Measurements from ENCODE around the gene SRPK2.
"Not testable (repeated sequence)": the region's sequence is repeated elsewhere in the genome, so short reads cannot be mapped to it uniquely, and the experiment has no call there.

The SRPK2 gene

DNA sequence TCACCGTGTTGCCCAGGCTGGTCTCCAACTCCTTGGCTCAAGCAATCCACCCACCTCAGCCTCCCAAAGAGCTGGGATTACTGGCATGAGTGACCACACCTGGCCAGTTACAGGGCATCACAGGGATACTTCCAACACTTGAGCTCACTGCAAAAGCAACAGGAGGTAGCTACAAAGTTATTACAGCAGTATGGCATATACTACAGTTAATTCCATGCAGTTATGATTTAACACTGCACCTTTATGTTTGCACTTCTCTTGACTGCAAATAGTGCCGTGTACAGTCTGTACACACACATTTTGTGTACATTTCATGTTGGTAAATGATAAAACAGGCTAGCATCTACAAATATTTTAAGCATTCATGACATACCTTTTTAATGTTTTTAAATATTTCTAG is 21.3 kb downstream of the SRPK2 start:
- Histone ChIP-seq H3K4me3 (ENCODE audit: low read depth in 1 of 2, low read length in 2 of 2) (no peak overlapping the region), H3K36me3 (ENCODE audit: control insufficient read depth in 1 of 2, insufficient read depth in 2 of 2, low read length in 2 of 2) (no peaks in the 10 kb centered on the region), H3K27ac (ENCODE audit: low read length) (no peak overlapping the region), H3K4me1 (ENCODE audit: control insufficient read depth in 1 of 2, insufficient read depth in 2 of 2, low read length in 2 of 2) (no peaks in the 10 kb centered on the region), H3K27me3 (ENCODE audit: low read depth, low read length) (no peaks in the 10 kb centered on the region), H3K9me3 (ENCODE audit: control insufficient read depth in 1 of 2, low read length in 2 of 2) (no peaks in the 10 kb centered on the region)

DNA sequence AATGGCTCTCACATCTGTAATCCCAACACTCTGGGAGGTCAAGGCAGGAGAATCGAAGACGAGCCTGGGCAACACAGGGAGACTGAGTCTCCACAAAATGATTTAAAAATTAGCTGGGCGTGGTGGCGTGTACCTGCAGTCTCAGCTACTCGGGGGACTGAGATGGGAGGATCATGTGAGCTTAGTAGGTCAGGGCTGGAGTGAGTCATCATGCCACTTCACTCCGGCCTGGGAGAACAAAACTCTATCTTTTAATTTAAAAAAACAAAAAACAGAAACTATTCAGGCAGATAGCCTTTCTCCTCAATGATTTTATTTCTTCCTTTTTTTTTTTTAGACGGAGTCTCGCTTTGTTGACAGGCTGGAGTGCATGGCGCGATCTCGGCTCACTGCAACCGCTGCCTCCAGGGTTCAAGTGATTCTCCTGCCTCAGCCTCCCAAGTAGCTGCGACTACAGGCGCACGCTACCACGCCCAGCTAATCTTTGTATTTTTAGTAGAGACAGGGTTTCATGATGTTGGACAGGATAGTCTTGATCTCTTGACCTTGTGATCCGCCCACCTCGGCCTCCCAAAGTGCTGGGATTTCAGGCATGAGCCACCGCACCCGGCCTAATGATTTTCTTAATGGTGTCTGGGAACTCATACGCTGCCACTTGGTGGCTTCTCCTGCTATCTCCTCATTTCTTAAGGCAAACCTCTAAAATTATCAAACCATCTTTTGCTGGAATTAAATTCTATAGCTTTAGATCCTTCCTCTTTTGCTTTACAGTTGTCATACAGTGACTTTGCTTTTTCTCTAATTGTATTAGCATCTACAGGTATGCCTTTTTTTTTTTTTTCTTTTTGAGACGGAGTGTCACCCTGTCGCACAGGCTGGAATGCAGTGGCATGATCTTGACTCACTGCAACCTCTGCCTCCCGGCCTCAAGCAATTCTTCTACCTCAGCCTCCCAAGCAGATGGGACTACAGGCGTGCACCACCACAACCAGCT is 22.9 kb downstream of the SRPK2 start:
- no peaks in the 10 kb centered on the region for H3K4me1 ChIP-seq (ENCODE audit: control insufficient read depth in 1 of 2, insufficient read depth in 2 of 2, low read length in 2 of 2)
- H3K9me3 ChIP-seq (ENCODE audit: control insufficient read depth in 1 of 2, low read length in 2 of 2), result no peaks in the 10 kb centered on the region
- no peaks in the 10 kb centered on the region for H3K36me3 ChIP-seq (ENCODE audit: control insufficient read depth in 1 of 2, insufficient read depth in 2 of 2, low read length in 2 of 2)
- H3K27me3 ChIP-seq (ENCODE audit: low read depth, low read length), result no peaks in the 10 kb centered on the region
- H3K27ac ChIP-seq (ENCODE audit: low read length), result no peak overlapping the region
- H3K4me3 ChIP-seq (ENCODE audit: low read depth in 1 of 2, low read length in 2 of 2), result no peak overlapping the region

DNA sequence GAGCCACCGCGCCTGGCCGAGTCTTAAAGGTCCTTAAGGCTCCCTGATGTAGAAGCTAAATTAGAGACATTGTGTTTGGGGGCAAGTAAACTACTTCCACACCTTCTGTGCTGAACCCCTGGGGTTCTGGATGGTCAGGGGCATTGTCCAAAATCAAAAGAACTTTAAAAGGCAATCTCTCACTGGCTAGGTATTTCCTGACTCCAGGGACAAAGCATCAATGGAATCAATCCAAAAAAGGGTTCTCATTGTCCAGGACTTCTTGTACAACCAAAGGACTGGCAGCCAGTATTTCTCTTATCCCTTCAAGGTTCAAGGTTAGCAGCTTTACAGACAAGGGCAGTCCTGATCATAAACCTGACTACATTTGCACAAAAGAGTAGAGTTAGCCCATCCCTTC is 24.0 kb downstream of the SRPK2 start:
- H3K4me3 ChIP-seq (ENCODE audit: low read depth in 1 of 2, low read length in 2 of 2), result no peak overlapping the region
- no peaks in the 10 kb centered on the region for H3K36me3 ChIP-seq (ENCODE audit: control insufficient read depth in 1 of 2, insufficient read depth in 2 of 2, low read length in 2 of 2)
- no peak overlapping the region for H3K27ac ChIP-seq (ENCODE audit: low read length)
- no peaks in the 10 kb centered on the region for H3K4me1 ChIP-seq (ENCODE audit: control insufficient read depth in 1 of 2, insufficient read depth in 2 of 2, low read length in 2 of 2)
- no peaks in the 10 kb centered on the region for H3K9me3 ChIP-seq (ENCODE audit: control insufficient read depth in 1 of 2, low read length in 2 of 2)
- no peaks in the 10 kb centered on the region for H3K27me3 ChIP-seq (ENCODE audit: low read depth, low read length)

DNA sequence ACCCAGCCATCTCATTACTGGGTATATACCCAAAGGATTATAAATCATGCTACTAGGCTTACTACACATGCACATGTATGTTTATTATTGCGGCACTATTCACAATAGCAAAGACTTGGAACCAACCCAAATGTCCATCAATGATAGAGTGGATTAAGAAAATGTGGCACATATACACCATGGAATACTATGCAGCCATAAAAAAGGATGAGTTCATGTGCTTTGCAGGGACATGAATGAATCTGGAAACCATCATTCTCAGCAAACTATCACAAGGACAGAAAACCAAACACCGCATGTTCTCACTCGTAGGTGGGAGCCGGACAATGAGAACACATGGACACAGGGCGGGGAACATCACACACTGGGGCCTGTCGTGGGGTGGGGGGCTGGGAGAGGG is 25.1 kb downstream of the SRPK2 start:
- not testable (repeated sequence) for H3K27ac ChIP-seq (ENCODE audit: low read length); H3K4me3 ChIP-seq (ENCODE audit: low read depth in 1 of 2, low read length in 2 of 2); H3K36me3 ChIP-seq (ENCODE audit: control insufficient read depth in 1 of 2, insufficient read depth in 2 of 2, low read length in 2 of 2); H3K27me3 ChIP-seq (ENCODE audit: low read depth, low read length); H3K4me1 ChIP-seq (ENCODE audit: control insufficient read depth in 1 of 2, insufficient read depth in 2 of 2, low read length in 2 of 2); H3K9me3 ChIP-seq (ENCODE audit: control insufficient read depth in 1 of 2, low read length in 2 of 2)

DNA sequence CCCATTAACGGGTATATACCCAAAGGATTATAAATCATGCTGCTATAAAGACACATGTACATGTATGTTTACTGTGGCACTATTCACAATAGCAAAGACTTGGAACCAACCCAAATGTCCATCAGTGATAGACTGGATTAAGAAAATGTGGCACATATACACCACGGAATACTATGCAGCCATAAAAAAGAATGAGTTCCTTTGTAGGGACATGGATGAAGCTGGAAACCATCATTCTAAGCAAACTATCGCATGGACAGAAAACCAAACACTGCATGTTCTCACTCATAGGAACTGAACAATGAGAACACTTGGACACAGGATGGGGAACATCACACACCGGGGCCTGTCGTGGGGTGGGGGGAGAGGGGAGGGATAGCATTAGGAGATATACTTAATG is 26.0 kb downstream of the SRPK2 start:
- H3K4me3 ChIP-seq (ENCODE audit: low read depth in 1 of 2, low read length in 2 of 2); H3K27me3 ChIP-seq (ENCODE audit: low read depth, low read length); H3K4me1 ChIP-seq (ENCODE audit: control insufficient read depth in 1 of 2, insufficient read depth in 2 of 2, low read length in 2 of 2); H3K9me3 ChIP-seq (ENCODE audit: control insufficient read depth in 1 of 2, low read length in 2 of 2); H3K36me3 ChIP-seq (ENCODE audit: control insufficient read depth in 1 of 2, insufficient read depth in 2 of 2, low read length in 2 of 2); H3K27ac ChIP-seq (ENCODE audit: low read length): not testable (repeated sequence)

DNA sequence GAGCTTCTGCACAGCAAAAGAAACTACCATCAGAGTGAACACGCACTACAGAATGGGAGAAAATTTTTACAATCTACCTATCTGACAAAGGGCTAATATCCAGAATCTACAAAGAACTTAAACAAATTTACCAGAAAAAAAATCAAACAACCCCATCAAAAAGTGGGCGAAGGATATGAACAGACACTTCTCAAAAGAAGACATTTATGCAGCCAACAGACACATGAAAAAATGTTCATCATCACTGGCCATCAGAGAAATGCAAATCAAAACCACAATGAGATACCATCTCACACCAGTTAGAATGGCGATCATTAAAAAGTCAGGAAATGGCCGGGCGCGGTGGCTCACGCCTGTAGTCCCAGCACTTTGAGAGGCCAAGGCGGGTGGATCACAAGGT is 26.7 kb downstream of the SRPK2 start:
- not testable (repeated sequence) for H3K4me3 ChIP-seq (ENCODE audit: low read depth in 1 of 2, low read length in 2 of 2); H3K27ac ChIP-seq (ENCODE audit: low read length); H3K4me1 ChIP-seq (ENCODE audit: control insufficient read depth in 1 of 2, insufficient read depth in 2 of 2, low read length in 2 of 2); H3K27me3 ChIP-seq (ENCODE audit: low read depth, low read length); H3K36me3 ChIP-seq (ENCODE audit: control insufficient read depth in 1 of 2, insufficient read depth in 2 of 2, low read length in 2 of 2); H3K9me3 ChIP-seq (ENCODE audit: control insufficient read depth in 1 of 2, low read length in 2 of 2)

DNA sequence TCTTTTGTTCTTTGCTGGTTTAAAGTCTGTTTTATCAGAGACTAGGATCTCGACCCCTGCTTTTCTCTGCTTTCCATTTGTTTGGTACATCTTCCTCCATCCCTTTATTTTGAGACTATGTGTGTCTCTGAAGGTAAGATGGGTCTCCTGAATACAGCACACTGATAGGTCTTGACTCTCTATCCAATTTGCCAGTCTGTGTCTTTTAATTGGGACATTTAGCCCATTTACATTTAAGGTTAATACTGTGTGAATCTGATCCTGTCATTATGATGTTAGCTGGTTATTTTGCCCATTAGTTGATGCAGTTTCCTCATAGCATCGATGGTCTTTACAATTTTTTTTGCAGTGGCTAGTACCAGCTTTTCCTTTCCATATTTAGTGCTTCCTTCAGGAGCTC is 28.6 kb downstream of the SRPK2 start:
- H3K27me3 ChIP-seq (ENCODE audit: low read depth, low read length); H3K36me3 ChIP-seq (ENCODE audit: control insufficient read depth in 1 of 2, insufficient read depth in 2 of 2, low read length in 2 of 2); H3K9me3 ChIP-seq (ENCODE audit: control insufficient read depth in 1 of 2, low read length in 2 of 2); H3K4me1 ChIP-seq (ENCODE audit: control insufficient read depth in 1 of 2, insufficient read depth in 2 of 2, low read length in 2 of 2); H3K27ac ChIP-seq (ENCODE audit: low read length); H3K4me3 ChIP-seq (ENCODE audit: low read depth in 1 of 2, low read length in 2 of 2): not testable (repeated sequence)

DNA sequence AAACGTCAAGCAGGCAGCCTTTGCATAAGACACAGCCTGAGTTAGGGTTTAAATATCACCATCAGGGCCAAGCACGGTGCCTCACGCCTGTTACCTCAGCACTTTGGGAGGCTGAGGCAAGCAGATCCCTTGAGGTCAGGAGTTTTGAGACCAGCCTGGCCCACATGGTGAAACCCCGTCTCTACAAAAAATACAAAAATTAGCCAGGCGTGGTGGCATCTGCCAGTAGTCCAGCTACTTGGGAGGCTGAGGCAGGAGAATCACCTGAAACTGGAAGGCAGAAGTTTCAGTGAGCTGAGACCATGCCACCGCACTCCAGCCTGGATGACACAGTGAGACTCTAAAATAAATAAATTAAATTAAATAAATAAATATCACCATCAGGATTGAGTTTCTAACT is 33.0 kb downstream of the SRPK2 start:
- Histone ChIP-seq H3K4me1 (ENCODE audit: control insufficient read depth in 1 of 2, insufficient read depth in 2 of 2, low read length in 2 of 2) (peaks cover 21 to 28% of the 10 kb centered on the region in 2 donors), H3K27ac (ENCODE audit: low read length) (no peak overlapping the region), H3K4me3 (ENCODE audit: low read depth in 1 of 2, low read length in 2 of 2) (no peak overlapping the region), H3K9me3 (ENCODE audit: control insufficient read depth in 1 of 2, low read length in 2 of 2) (no peaks in the 10 kb centered on the region), H3K27me3 (ENCODE audit: low read depth, low read length) (no peaks in the 10 kb centered on the region), H3K36me3 (ENCODE audit: control insufficient read depth in 1 of 2, insufficient read depth in 2 of 2, low read length in 2 of 2) (no peaks in the 10 kb centered on the region)

DNA sequence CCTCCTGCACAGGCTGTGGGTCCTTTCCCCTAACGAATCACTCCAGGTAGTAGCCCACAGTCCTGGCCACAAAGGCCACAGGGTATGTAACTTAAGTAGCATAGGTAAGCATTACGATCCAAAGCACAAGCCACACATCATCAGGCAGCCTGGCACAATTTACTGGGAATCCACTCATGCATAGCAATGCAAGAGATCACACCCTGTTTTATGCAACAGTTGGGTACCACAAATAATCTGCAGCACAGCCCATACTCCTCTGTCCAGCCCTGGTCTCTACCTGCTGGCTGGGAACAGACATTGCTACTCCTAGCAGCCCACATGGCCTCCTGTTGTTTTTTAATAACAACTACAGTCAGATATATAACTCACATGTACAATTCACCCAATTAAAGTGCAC is 34.3 kb downstream of the SRPK2 start:
- Histone ChIP-seq H3K4me3 (ENCODE audit: low read depth in 1 of 2, low read length in 2 of 2) (no peak overlapping the region), H3K9me3 (ENCODE audit: control insufficient read depth in 1 of 2, low read length in 2 of 2) (no peaks in the 10 kb centered on the region), H3K27me3 (ENCODE audit: low read depth, low read length) (no peaks in the 10 kb centered on the region), H3K36me3 (ENCODE audit: control insufficient read depth in 1 of 2, insufficient read depth in 2 of 2, low read length in 2 of 2) (no peaks in the 10 kb centered on the region), H3K4me1 (ENCODE audit: control insufficient read depth in 1 of 2, insufficient read depth in 2 of 2, low read length in 2 of 2) (peaks cover 21 to 28% of the 10 kb centered on the region in 2 donors), H3K27ac (ENCODE audit: low read length) (no peak overlapping the region)

DNA sequence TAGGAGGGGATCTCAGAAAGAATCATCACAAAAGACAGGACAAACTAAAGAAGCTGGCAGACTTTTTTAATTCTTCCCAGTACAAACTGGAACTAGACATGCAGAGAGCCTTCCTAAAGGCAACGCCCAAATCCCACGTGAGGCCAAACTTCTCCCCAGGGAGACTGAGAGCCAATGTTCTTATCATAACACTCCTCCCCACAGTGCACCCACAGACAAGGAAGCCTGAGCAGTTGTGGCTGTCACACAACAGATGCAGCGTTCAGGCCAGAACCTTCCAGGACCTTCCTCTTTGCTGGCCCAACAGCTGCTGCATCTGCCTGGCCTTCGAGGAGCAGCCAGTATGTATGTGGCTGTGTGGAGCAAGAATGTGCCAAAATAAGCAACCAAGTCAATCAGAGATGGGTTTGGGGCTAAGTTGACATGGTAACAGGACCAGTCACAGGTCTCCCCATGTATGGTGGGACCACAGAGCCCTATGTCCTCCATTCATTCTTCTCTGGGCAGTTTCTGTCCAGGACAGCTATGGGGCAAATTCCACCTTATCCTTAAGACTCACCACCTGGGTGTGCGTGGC is 34.9 kb downstream of the SRPK2 start:
- H3K27me3 ChIP-seq (ENCODE audit: low read depth, low read length), result no peaks in the 10 kb centered on the region
- no peaks in the 10 kb centered on the region for H3K36me3 ChIP-seq (ENCODE audit: control insufficient read depth in 1 of 2, insufficient read depth in 2 of 2, low read length in 2 of 2)
- H3K4me3 ChIP-seq (ENCODE audit: low read depth in 1 of 2, low read length in 2 of 2), result no peak overlapping the region
- H3K9me3 ChIP-seq (ENCODE audit: control insufficient read depth in 1 of 2, low read length in 2 of 2), result no peaks in the 10 kb centered on the region
- peaks cover 21 to 24% of the 10 kb centered on the region in 2 donors for H3K4me1 ChIP-seq (ENCODE audit: control insufficient read depth in 1 of 2, insufficient read depth in 2 of 2, low read length in 2 of 2)
- H3K27ac ChIP-seq (ENCODE audit: low read length), result no peak overlapping the region

DNA sequence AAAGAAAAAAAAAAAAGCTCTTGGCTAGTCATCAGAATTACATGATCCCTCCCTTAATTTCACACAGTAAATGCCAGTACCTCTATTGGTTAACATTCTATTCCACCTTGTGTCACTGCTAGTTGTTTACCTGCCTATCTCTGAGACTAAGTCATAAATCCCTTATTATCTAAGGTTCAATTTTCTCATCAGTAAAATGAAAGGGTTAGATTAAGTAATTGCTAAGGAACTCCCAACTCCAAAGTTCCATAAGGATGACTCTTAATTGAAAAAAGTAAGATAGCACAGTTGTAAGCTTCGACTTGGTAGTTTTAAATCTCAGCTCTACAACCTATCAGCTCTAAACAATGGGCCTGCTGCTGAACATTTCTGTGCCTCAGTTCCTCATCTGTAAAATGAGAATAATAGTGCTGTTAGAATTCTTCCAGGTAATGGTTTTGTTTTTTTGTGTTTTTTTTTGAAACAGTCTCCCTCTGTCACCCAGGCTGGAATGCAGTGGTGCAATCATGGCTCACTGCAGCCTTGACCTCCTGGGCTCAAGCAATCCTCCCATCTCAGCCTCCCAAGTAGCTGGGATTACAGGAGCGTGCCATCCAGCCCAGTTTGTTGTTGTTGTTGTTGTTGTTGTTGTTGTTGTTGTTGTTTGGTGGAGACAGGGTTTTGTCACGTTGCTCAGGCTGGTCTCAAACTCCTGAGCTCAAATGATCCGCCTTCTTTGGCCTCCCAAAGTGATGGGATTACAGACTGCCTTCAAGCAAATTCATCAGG is 35.6 kb downstream of the SRPK2 start:
- no peak overlapping the region for H3K27ac ChIP-seq (ENCODE audit: low read length)

More for the DNA sequence above, 35.6 kb downstream of the SRPK2 start:
- Histone ChIP-seq H3K27me3 (ENCODE audit: low read depth, low read length) (no peaks in the 10 kb centered on the region), H3K36me3 (ENCODE audit: control insufficient read depth in 1 of 2, insufficient read depth in 2 of 2, low read length in 2 of 2) (no peaks in the 10 kb centered on the region), H3K9me3 (ENCODE audit: control insufficient read depth in 1 of 2, low read length in 2 of 2) (no peaks in the 10 kb centered on the region), H3K4me1 (ENCODE audit: control insufficient read depth in 1 of 2, insufficient read depth in 2 of 2, low read length in 2 of 2) (peaks cover 21 to 23% of the 10 kb centered on the region in 2 donors), H3K4me3 (ENCODE audit: low read depth in 1 of 2, low read length in 2 of 2) (no peak overlapping the region)

Measured in muscle layer of duodenum (tissue), 2 donors.